Breast epithelium (tissue), 4 donors: Measurements from ENCODE around the gene GLE1. TPM values are rescaled to one million over a fixed set of nuclear protein-coding genes. Genes with fewer than 3 reads are reported as not detected.

Experiments
- DNase-seq, 2 donors: peaks; one replicate each; pipeline ENCODE4 v3.0.0-alpha.2; 2019; ENCODE audit warnings: low spot score in 2 of 2
- H3K27ac ChIP-seq, 2 donors: fragments of 200-600 bp; sonication (generic) in 1 of 2; one replicate each; pipeline ENCODE4 v1.5.1; 2016 to 2019; ENCODE audit warnings: mild to moderate bottlenecking in 1 of 2
- H3K27me3 ChIP-seq, 2 donors: fragments of 200-600 bp; sonication (generic) in 1 of 2; one replicate each; pipeline versions ENCODE4 v1.5.1 to v1.6.0; 2017 to 2019; ENCODE audit warnings: control low read depth in 1 of 2, mild to moderate bottlenecking in 1 of 2
- H3K36me3 ChIP-seq: fragments of 200-600 bp; one replicate; pipeline ENCODE4 v1.5.1; 2019
- H3K4me1 ChIP-seq, 2 donors: fragments of 200-600 bp; sonication (generic); one replicate each; pipeline ENCODE4 v1.5.1; 2016 to 2019; ENCODE audit warnings: control low read depth in 1 of 2
- H3K4me3 ChIP-seq, 3 donors: fragments of 200-600 bp; sonication (generic); 1 replicate in 2 of 3; 2 replicates in 1 of 3; pipeline ENCODE4 v1.5.1; 2016 to 2019; ENCODE audit warnings: mild to moderate bottlenecking in 3 of 3, moderate library complexity in 2 of 3
- H3K9me3 ChIP-seq, 2 donors: fragments of 200-600 bp; sonication (generic) in 1 of 2; one replicate each; pipeline ENCODE4 v1.5.1; 2016 to 2019; ENCODE audit warnings: control low read depth in 1 of 2
- POLR2A ChIP-seq: fragments of 450-650 bp; IDR thresholded peaks from one replicate; pipeline ENCODE4 v1.6.1; 2016; ENCODE audit warnings: antibody characterized with exemption, mild to moderate bottlenecking, moderate library complexity
- POLR2AphosphoS5 ChIP-seq, 3 donors: sonication (generic); formaldehyde crosslinking; IDR thresholded peaks; one replicate each; pipeline ENCODE4 v1.6.1; 2017; ENCODE audit warnings: antibody characterized with exemption in 3 of 3
- intact Hi-C: fragments of 100-400 bp; cut with DNase I; formaldehyde crosslinking; loops from one replicate; pipeline ENCODE4 v1.15.1; 2023; ENCODE audit warnings: low total_unique reads
- total RNA-seq, 3 donors: library from RNA; depleted of rRNA; stranded (reverse); fragments of >200 nt; gene quantifications; one replicate each; pipeline ENCODE4 v1.1.0, GENCODE V29; 2016
- TF ChIP-seq, protein P1 (sequence below), 3 donors: fragments of 450-650 bp; IDR thresholded peaks; one replicate each; pipeline ENCODE4 v1.5.1; 2016 to 2017; ENCODE audit warnings: antibody characterized with exemption in 3 of 3, mild to moderate bottlenecking in 3 of 3, moderate library complexity in 3 of 3

The GLE1 gene
- total RNA-seq, 3 donors from 2014 or later: 22.9 to 31.9 (median 26.7) TPM

DNA sequence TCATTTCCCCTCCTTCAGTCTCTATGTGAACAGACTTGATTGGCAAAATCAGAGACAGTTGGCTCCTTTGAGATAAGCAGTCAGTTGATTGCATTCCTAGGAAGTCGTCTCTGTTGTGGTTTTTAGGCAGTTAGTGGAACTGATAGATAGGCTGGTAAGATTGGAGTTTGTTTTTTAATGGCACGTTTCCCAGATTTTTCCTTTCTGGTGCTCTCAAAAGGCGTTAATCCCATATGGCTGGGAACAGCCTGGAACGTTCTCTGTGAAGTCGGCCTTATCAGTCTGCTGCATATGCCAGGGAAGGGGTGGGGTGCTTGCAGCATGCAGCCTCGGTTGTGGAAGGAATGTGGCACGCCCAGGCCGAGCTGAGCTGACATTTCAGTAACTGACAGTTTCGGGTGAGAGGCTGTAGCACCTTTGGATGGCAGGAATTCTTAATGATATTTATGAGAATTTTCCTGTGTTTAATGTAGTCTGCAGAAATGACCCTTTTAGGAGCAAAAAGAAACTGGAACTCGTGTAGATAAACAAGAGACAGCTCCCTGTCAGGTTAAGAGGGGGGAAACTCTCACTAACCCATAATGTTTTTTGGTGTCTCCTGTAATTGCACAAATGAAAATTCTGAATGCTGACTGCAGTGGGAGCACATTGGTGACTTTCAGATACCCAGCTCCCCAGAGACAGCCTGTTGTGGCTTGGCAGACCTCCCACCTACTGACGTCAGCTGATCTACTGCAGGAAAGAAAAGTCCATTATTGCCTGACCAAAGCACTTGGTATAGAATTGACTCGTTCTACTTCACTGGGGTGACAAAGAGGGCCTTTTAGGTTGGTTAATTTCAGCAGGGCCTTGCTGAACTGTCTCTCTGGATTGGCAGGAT lies 54.2 kb downstream of the GLE1 start:
- TF ChIP-seq POLR2A (no peak), POLR2AphosphoS5 (IDR thresholded peaks at IDR 0.05) (no peak)
- TF ChIP-seq, protein P1, sequence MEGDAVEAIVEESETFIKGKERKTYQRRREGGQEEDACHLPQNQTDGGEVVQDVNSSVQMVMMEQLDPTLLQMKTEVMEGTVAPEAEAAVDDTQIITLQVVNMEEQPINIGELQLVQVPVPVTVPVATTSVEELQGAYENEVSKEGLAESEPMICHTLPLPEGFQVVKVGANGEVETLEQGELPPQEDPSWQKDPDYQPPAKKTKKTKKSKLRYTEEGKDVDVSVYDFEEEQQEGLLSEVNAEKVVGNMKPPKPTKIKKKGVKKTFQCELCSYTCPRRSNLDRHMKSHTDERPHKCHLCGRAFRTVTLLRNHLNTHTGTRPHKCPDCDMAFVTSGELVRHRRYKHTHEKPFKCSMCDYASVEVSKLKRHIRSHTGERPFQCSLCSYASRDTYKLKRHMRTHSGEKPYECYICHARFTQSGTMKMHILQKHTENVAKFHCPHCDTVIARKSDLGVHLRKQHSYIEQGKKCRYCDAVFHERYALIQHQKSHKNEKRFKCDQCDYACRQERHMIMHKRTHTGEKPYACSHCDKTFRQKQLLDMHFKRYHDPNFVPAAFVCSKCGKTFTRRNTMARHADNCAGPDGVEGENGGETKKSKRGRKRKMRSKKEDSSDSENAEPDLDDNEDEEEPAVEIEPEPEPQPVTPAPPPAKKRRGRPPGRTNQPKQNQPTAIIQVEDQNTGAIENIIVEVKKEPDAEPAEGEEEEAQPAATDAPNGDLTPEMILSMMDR (IDR thresholded peaks at IDR 0.05): no peak
- peak; percentile 62 to 73 for DNase-seq
- Histone ChIP-seq H3K9me3 (no peaks in the 10 kb centered on the region), H3K27ac (peak overlapping the region; percentile 68), H3K4me1 (peaks cover 18 to 33% of the 10 kb centered on the region in 2 donors), H3K36me3 (no peaks in the 10 kb centered on the region), H3K4me3 (peak overlapping the region in 1 of 3 donors; percentile 21), H3K27me3 (no peaks in the 10 kb centered on the region)
- intact Hi-C loops: no loop called here

DNA sequence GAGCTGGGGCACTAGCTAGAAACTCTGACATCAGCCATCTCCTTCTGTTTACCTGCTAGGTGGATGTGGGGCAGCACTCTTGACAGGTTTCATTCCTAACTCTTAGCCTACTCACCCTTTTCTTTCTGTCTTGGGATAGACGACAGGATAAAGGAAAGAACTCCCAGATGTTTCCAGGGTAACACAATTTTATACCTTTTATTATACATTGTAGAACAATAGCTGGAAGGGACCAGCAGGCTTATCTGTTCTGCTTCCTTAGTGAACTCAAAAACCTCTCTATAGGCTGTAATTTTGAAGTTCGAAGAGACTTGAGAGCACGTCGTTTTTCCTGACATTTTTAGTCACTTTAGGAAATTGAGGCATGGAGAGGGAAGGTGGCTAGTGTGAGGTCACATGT lies 61.1 kb downstream of the GLE1 start:
- H3K4me3 ChIP-seq: no peak overlapping the region
- intact Hi-C loops: no loop called here
- no peaks in the 10 kb centered on the region for H3K9me3 ChIP-seq
- H3K36me3 ChIP-seq: no peaks in the 10 kb centered on the region
- no peaks in the 10 kb centered on the region for H3K27me3 ChIP-seq
- peak overlapping the region in 1 of 2 donors; percentile 5 for H3K27ac ChIP-seq
- TF ChIP-seq, protein P1 (IDR thresholded peaks at IDR 0.05): no peak
- TF ChIP-seq POLR2AphosphoS5 (IDR thresholded peaks at IDR 0.05) (no peak), POLR2A (no peak)
- no peaks in the 10 kb centered on the region for H3K4me1 ChIP-seq
- DNase-seq: no peak

DNA sequence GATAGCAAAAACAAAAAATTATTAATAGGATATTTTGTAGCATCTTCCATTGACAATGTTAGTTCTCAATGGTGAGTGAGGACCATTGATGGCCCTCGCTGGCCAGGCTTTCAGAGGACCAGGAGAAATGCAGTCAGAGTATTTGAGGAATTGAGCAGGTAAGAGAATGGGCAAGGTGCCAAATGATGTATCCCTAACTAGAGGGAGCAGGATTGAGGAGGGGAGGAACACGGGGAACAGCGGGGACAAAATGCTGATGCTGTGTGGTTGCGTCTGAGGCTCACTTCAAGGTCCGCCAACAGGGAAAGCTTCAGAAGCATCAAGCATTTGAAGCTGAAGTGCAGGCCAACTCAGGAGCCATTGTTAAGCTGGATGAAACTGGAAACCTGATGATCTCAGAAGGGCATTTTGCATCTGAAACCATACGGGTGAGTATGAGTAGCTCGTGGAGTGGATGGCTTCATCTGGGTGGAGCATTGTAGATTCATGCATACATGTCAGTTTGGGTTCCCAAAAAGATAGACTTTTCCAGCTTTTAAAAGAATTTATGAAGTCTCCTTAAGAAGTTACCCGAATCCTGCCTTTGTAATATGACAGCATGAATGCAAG lies 64.1 kb downstream of the GLE1 start:
- no peak for DNase-seq
- H3K27me3 ChIP-seq: no peaks in the 10 kb centered on the region
- intact Hi-C loops: no loop called here

DNA sequence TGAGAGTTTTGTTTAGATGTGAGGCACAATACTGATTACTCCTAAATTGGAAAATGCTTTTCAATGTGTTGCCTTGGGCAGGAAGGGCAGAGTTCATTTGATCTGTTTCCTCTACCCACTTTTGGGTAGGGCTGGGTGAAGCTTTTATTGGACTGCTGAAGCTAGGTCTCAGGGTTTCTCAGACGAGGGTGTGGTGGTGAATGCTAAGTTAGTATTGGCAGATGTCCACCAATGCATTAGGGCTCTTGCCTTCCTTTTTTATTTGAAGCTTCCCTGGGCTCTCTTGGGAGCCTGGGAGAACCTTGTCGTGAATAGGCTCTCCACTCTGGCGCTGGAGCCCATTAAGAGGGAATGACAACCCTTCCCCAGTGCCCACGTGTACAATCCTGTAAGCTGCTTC lies 71.0 kb downstream of the GLE1 start:
- Histone ChIP-seq H3K27me3 (no peaks in the 10 kb centered on the region), H3K9me3 (no peaks in the 10 kb centered on the region), H3K36me3 (peaks cover 26% of the 10 kb centered on the region), H3K27ac (peak overlapping the region in 1 of 2 donors; percentile 4), H3K4me3 (no peak overlapping the region), H3K4me1 (no peaks in the 10 kb centered on the region)
- intact Hi-C loops: no loop called here
- TF ChIP-seq, protein P1 (IDR thresholded peaks at IDR 0.05): no peak
- TF ChIP-seq POLR2AphosphoS5 (IDR thresholded peaks at IDR 0.05) (no peak), POLR2A (no peak)
- DNase-seq: no peak

More for the DNA sequence above, 64.1 kb downstream of the GLE1 start:
- no peak overlapping the region for H3K27ac ChIP-seq
- H3K36me3 ChIP-seq: no peaks in the 10 kb centered on the region
- TF ChIP-seq POLR2AphosphoS5 (IDR thresholded peaks at IDR 0.05) (no peak), POLR2A (no peak)
- TF ChIP-seq, protein P1 (IDR thresholded peaks at IDR 0.05): no peak
- H3K4me1 ChIP-seq: no peaks in the 10 kb centered on the region
- H3K9me3 ChIP-seq: no peaks in the 10 kb centered on the region
- no peak overlapping the region for H3K4me3 ChIP-seq

DNA sequence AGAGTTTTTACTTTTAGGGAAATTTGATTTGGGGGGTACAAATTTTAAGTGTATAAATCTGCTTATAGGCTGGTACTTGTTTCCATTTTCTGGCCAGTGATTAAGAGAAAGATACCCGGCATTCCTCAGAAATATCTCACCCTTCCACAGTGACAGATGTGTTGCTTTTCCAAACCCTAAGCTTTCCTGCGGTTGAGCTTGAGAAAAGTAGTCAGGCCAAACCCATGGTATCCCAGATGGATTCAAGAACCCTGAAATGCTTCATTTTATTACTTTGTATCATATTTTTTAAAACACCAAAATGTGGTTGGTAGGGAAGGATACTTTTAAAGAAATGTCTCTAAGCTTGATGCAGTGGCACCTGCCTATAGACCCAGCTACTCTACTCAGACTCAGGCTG lies 71.4 kb downstream of the GLE1 start:
- TF ChIP-seq, protein P1 (IDR thresholded peaks at IDR 0.05): no peak
- TF ChIP-seq POLR2A (no peak), POLR2AphosphoS5 (IDR thresholded peaks at IDR 0.05) (no peak)
- Histone ChIP-seq H3K9me3 (no peaks in the 10 kb centered on the region), H3K27me3 (no peaks in the 10 kb centered on the region), H3K4me1 (no peaks in the 10 kb centered on the region), H3K4me3 (no peak overlapping the region), H3K36me3 (peaks cover 30% of the 10 kb centered on the region), H3K27ac (peak overlapping the region in 1 of 2 donors; percentile 4)
- no peak for DNase-seq
- intact Hi-C loops: no loop called here
